Esophagus (tissue), 2 donors: Measurements from ENCODE around the gene ZNF423. TPM values are rescaled to one million over a fixed set of nuclear protein-coding genes. Genes with fewer than 3 reads are reported as not detected.

Experiments
- H3K27ac ChIP-seq, 2 donors: one replicate each; pipeline ENCODE4 v1.5.1; 2013; ENCODE audit warnings: low read depth in 2 of 2, mild to moderate bottlenecking in 2 of 2, inconsistent platforms in 1 of 2, low read length in 1 of 2, moderate library complexity in 1 of 2
- H3K27me3 ChIP-seq, 2 donors: one replicate each; pipeline ENCODE4 v1.6.1; 2013; ENCODE audit warnings: low read length in 2 of 2, control low read depth in 1 of 2, mild to moderate bottlenecking in 1 of 2; ENCODE audit not compliant: insufficient read depth in 2 of 2, control insufficient read depth in 1 of 2
- H3K36me3 ChIP-seq, 2 donors: one replicate each; pipeline ENCODE4 v1.6.1; 2013; ENCODE audit warnings: low read length in 1 of 2; ENCODE audit not compliant: control insufficient read depth in 2 of 2, insufficient read depth in 2 of 2
- H3K4me1 ChIP-seq, 2 donors: one replicate each; pipeline ENCODE4 v1.6.1; 2013; ENCODE audit warnings: low read length in 1 of 2; ENCODE audit not compliant: control insufficient read depth in 2 of 2, insufficient read depth in 2 of 2
- H3K4me3 ChIP-seq, 2 donors: one replicate each; pipeline ENCODE4 v1.5.1; 2013; ENCODE audit warnings: low read length in 2 of 2, mild to moderate bottlenecking in 2 of 2, low read depth in 1 of 2, moderate library complexity in 1 of 2
- H3K9me3 ChIP-seq, 2 donors: one replicate each; pipeline ENCODE4 v1.6.1; 2013; ENCODE audit warnings: mild to moderate bottlenecking in 2 of 2, low read depth in 1 of 2, low read length in 1 of 2, moderate library complexity in 1 of 2; ENCODE audit not compliant: control insufficient read depth in 2 of 2, insufficient read depth in 1 of 2
- WGBS, 2 donors: extraction: QIAGEN DNeasy Blood & Tissue Kit; methylation state at CpG; one replicate each; pipeline ENCODE4 v1.1.7; 2013; 5-methylcytosine and 5-hydroxymethylcytosine counted together
- polyA plus RNA-seq, 2 donors: library from polyadenylated mRNA; stranded (reverse); fragments of 200-250 nt; gene quantifications; one replicate each; pipeline ENCODE4 v1.2.3, GENCODE V29; 2013
- donor health status: healthy with polysubstance abuse.
- donor health status: Bipolar disorder and iron deficiency.

ZNF423 gene
- polyA plus RNA-seq, 2 donors = 0.53 to 0.67 TPM

GRCh38 chr16:49662569-49662968 lies 193.3 kb downstream of the ZNF423 start:
- H3K27ac ChIP-seq = no peak overlapping the region
- H3K4me3 ChIP-seq = no peak overlapping the region
- H3K27me3 ChIP-seq = no peaks in the 10 kb centered on the region
- H3K36me3 ChIP-seq = no peaks in the 10 kb centered on the region
- peaks cover 0 to 5% of the 10 kb centered on the region in 2 donors for H3K4me1 ChIP-seq
- 83 to 87% methylated on average over 4 of the region's 4 CpGs for WGBS, 2 donors
- H3K9me3 ChIP-seq = no peaks in the 10 kb centered on the region

GRCh38 chr16:49661465-49662187 lies 194.3 kb downstream of the ZNF423 start:
- peaks cover 0 to 5% of the 10 kb centered on the region in 2 donors for H3K4me1 ChIP-seq
- H3K27ac ChIP-seq = no peak overlapping the region
- H3K36me3 ChIP-seq = no peaks in the 10 kb centered on the region
- no peaks in the 10 kb centered on the region for H3K9me3 ChIP-seq
- no peak overlapping the region for H3K4me3 ChIP-seq
- WGBS, 2 donors = 59 to 70% methylated on average over 16 of the region's 16 CpGs
- H3K27me3 ChIP-seq = no peaks in the 10 kb centered on the region

- no peaks in the 10 kb centered on the region for H3K36me3 ChIP-seq
- no peak overlapping the region for H3K27ac ChIP-seq
- H3K4me3 ChIP-seq = no peak overlapping the region
- 72 to 80% methylated on average over 3 of the region's 3 CpGs for WGBS, 2 donors
- no peaks in the 10 kb centered on the region for H3K9me3 ChIP-seq
- H3K4me1 ChIP-seq = peaks cover 0 to 5% of the 10 kb centered on the region in 2 donors
- no peaks in the 10 kb centered on the region for H3K27me3 ChIP-seq
Observed at GRCh38 chr16:49660626-49661025, 195.3 kb downstream of the ZNF423 start.

GRCh38 chr16:49659356-49659755 lies 196.6 kb downstream of the ZNF423 start:
- Histone ChIP-seq H3K4me3 (no peak overlapping the region), H3K9me3 (no peaks in the 10 kb centered on the region), H3K4me1 (peaks cover 0 to 5% of the 10 kb centered on the region in 2 donors), H3K27ac (no peak overlapping the region), H3K27me3 (no peaks in the 10 kb centered on the region), H3K36me3 (no peaks in the 10 kb centered on the region)
- WGBS, 2 donors = 89 to 92% methylated on average over 10 of the region's 10 CpGs

- Histone ChIP-seq H3K27me3 (no peaks in the 10 kb centered on the region), H3K4me1 (peaks cover 0 to 3% of the 10 kb centered on the region in 2 donors), H3K27ac (no peak overlapping the region), H3K36me3 (no peaks in the 10 kb centered on the region), H3K4me3 (no peak overlapping the region), H3K9me3 (no peaks in the 10 kb centered on the region)
- WGBS, 2 donors = 69 to 71% methylated on average over 8 of the region's 8 CpGs
Observed at GRCh38 chr16:49658531-49658930, 197.4 kb downstream of the ZNF423 start.

GRCh38 chr16:49657736-49658465 lies 198.0 kb downstream of the ZNF423 start:
- 81 to 82% methylated on average over 10 to 11 of the region's 11 CpGs for WGBS, 2 donors
- Histone ChIP-seq H3K36me3 (no peaks in the 10 kb centered on the region), H3K4me3 (no peak overlapping the region)

GRCh38 chr16:49654425-49654824 lies 201.5 kb downstream of the ZNF423 start:
- WGBS, 2 donors = 91 to 95% methylated on average over 4 of the region's 4 CpGs
- H3K36me3 ChIP-seq = no peaks in the 10 kb centered on the region
- no peaks in the 10 kb centered on the region for H3K9me3 ChIP-seq
- H3K4me1 ChIP-seq = no peaks in the 10 kb centered on the region
- H3K27ac ChIP-seq = no peak overlapping the region
- no peak overlapping the region for H3K4me3 ChIP-seq
- H3K27me3 ChIP-seq = no peaks in the 10 kb centered on the region

More at GRCh38 chr16:49657736-49658465, 198.0 kb downstream of the ZNF423 start:
- Histone ChIP-seq H3K27ac (no peak overlapping the region), H3K9me3 (no peaks in the 10 kb centered on the region), H3K27me3 (no peaks in the 10 kb centered on the region), H3K4me1 (no peaks in the 10 kb centered on the region)

GRCh38 chr16:49653577-49653976 lies 202.3 kb downstream of the ZNF423 start:
- no peak overlapping the region for H3K27ac ChIP-seq
- WGBS, 2 donors = 88 to 91% methylated on average over 1 of the region's 1 CpG

GRCh38 chr16:49653173-49653570 lies 202.7 kb downstream of the ZNF423 start:
- 43 to 45% methylated on average over 6 of the region's 6 CpGs for WGBS, 2 donors
- no peaks in the 10 kb centered on the region for H3K9me3 ChIP-seq
- H3K4me3 ChIP-seq = no peak overlapping the region
- no peaks in the 10 kb centered on the region for H3K27me3 ChIP-seq
- H3K36me3 ChIP-seq = no peaks in the 10 kb centered on the region
- no peaks in the 10 kb centered on the region for H3K4me1 ChIP-seq
- H3K27ac ChIP-seq = no peak overlapping the region

More at GRCh38 chr16:49653577-49653976, 202.3 kb downstream of the ZNF423 start:
- no peaks in the 10 kb centered on the region for H3K36me3 ChIP-seq
- no peaks in the 10 kb centered on the region for H3K4me1 ChIP-seq
- H3K27me3 ChIP-seq = no peaks in the 10 kb centered on the region
- H3K4me3 ChIP-seq = no peak overlapping the region
- no peaks in the 10 kb centered on the region for H3K9me3 ChIP-seq
